ENCODE measurements around the gene PHLDA2.

- TF ChIP-seq POLR2AphosphoS5 (IDR thresholded peaks at IDR 0.05; ENCODE audit: low read depth, low read length) (no peak), FOXP2 (optimal IDR thresholded peaks at IDR 0.05; ENCODE audit: borderline replicate concordance, extremely low read depth, extremely low read length, insufficient read depth) (no peak)
Measured at GRCh38 chr11:2891326-2892214, 37.6 kb downstream of the PHLDA2 start.

Data from PFSK-1 (cell line).